ENCODE measurements around the gene TMEM140. TPM values are rescaled to one million over a fixed set of nuclear protein-coding genes. Genes with fewer than 3 reads are reported as not detected.

The TMEM140 gene
- total and polyA plus RNA-seq, 7 experiments from 2014 or later = 16.8 to 44.7 (median 20.4) TPM

GRCh38 chr7:135180122-135180521 is 32.2 kb downstream of the TMEM140 start:
- Mint-ChIP-seq H3K4me3 (no peak overlapping the region), H3K27me3 (no peaks in the 10 kb centered on the region), H3K9me3 (peaks cover 11 to 59% (median 27%) of the 10 kb centered on the region in 11 donors), H3K36me3 (peaks cover 23 to 60% (median 51%) of the 10 kb centered on the region in 5 donors), H3K27ac (peak overlapping the region in 1 of 9 donors; percentile 59), H3K4me1 (no peaks in the 10 kb centered on the region)
- intact Hi-C loops (cut with micrococcal nuclease) = no loop called here
- ATAC-seq (no peak), DNase-seq (no peak)
- Histone ChIP-seq H3K4me3 (ENCODE audit: low read length) (no peak overlapping the region), H3K27ac (ENCODE audit: low read depth, low read length) (no peak overlapping the region), H3K36me3 (ENCODE audit: control insufficient read depth in 2 of 3, insufficient read depth in 3 of 3, low read length in 3 of 3) (peaks cover 0 to 24% (median 4%) of the 10 kb centered on the region in 3 experiments), H3K4me1 (ENCODE audit: control insufficient read depth in 2 of 2, insufficient read depth in 2 of 2, low read length in 2 of 2) (no peaks in the 10 kb centered on the region), H3K9me3 (ENCODE audit: control insufficient read depth in 2 of 3, low read length in 3 of 3) (peaks cover 0 to 30% (median 4%) of the 10 kb centered on the region in 3 experiments), H3K27me3 (ENCODE audit: control insufficient read depth in 2 of 2, insufficient read depth in 2 of 2, low read length in 2 of 2) (no peaks in the 10 kb centered on the region)
- ChIA-PET POLR2A (interaction anchor here (0.8 to 1.3 kb wide), 2 partner anchors 11 to 31 kb away, joined by 3 read pairs; partner anchors contain the start of gene WDR91), CTCF (interaction anchor here (1.2 kb wide), 1 partner anchor 11 kb away, joined by 4 read pairs; no protein-coding TSS in a partner anchor)

- Mint-ChIP-seq H3K4me3 (no peak overlapping the region), H3K27me3 (no peaks in the 10 kb centered on the region), H3K9me3 (peaks cover 11 to 59% (median 27%) of the 10 kb centered on the region in 11 donors), H3K27ac (no peak overlapping the region), H3K36me3 (peaks cover 26 to 62% (median 60%) of the 10 kb centered on the region in 5 donors), H3K4me1 (no peaks in the 10 kb centered on the region)
- ATAC-seq (no peak), DNase-seq (no peak)
- Histone ChIP-seq H3K4me3 (ENCODE audit: low read length) (no peak overlapping the region), H3K36me3 (ENCODE audit: control insufficient read depth in 2 of 3, insufficient read depth in 3 of 3, low read length in 3 of 3) (peaks cover 0 to 37% (median 6%) of the 10 kb centered on the region in 3 experiments), H3K27me3 (ENCODE audit: control insufficient read depth in 2 of 2, insufficient read depth in 2 of 2, low read length in 2 of 2) (no peaks in the 10 kb centered on the region), H3K27ac (ENCODE audit: low read depth, low read length) (no peak overlapping the region), H3K4me1 (ENCODE audit: control insufficient read depth in 2 of 2, insufficient read depth in 2 of 2, low read length in 2 of 2) (no peaks in the 10 kb centered on the region), H3K9me3 (ENCODE audit: control insufficient read depth in 2 of 3, low read length in 3 of 3) (peaks cover 0 to 30% (median 4%) of the 10 kb centered on the region in 3 experiments)
- ChIA-PET POLR2A (interaction anchor here (1.0 kb wide), 1 partner anchor 33 kb away, joined by 3 read pairs; no protein-coding TSS in a partner anchor), CTCF (no interaction called here)
- intact Hi-C loops (cut with micrococcal nuclease) = no loop called here
These were observed 33.5 kb downstream of the TMEM140 start for GRCh38 chr7:135181261-135181928.

GRCh38 chr7:135181929-135182678 is 34.2 kb downstream of the TMEM140 start:
- Histone ChIP-seq H3K9me3 (ENCODE audit: control insufficient read depth in 2 of 3, low read length in 3 of 3) (peaks cover 0 to 30% (median 4%) of the 10 kb centered on the region in 3 experiments), H3K27me3 (ENCODE audit: control insufficient read depth in 2 of 2, insufficient read depth in 2 of 2, low read length in 2 of 2) (no peaks in the 10 kb centered on the region), H3K27ac (ENCODE audit: low read depth, low read length) (no peak overlapping the region), H3K4me3 (ENCODE audit: low read length) (no peak overlapping the region), H3K4me1 (ENCODE audit: control insufficient read depth in 2 of 2, insufficient read depth in 2 of 2, low read length in 2 of 2) (no peaks in the 10 kb centered on the region), H3K36me3 (ENCODE audit: control insufficient read depth in 2 of 3, insufficient read depth in 3 of 3, low read length in 3 of 3) (peaks cover 0 to 44% (median 12%) of the 10 kb centered on the region in 3 experiments)
- Mint-ChIP-seq H3K27ac (no peak overlapping the region), H3K4me3 (no peak overlapping the region), H3K36me3 (peaks cover 24 to 67% (median 59%) of the 10 kb centered on the region in 5 donors), H3K4me1 (no peaks in the 10 kb centered on the region), H3K9me3 (peaks cover 11 to 59% (median 27%) of the 10 kb centered on the region in 11 donors), H3K27me3 (no peaks in the 10 kb centered on the region)
- DNase-seq = peak in 1 of 9 donors; percentile 15
- ChIA-PET CTCF (no interaction called here), POLR2A (interaction anchor here (1.3 kb wide), 1 partner anchor 16 kb away, joined by 3 read pairs; no protein-coding TSS in a partner anchor)
- intact Hi-C loops (cut with micrococcal nuclease) = no loop called here
- no peak for ATAC-seq

DNA sequence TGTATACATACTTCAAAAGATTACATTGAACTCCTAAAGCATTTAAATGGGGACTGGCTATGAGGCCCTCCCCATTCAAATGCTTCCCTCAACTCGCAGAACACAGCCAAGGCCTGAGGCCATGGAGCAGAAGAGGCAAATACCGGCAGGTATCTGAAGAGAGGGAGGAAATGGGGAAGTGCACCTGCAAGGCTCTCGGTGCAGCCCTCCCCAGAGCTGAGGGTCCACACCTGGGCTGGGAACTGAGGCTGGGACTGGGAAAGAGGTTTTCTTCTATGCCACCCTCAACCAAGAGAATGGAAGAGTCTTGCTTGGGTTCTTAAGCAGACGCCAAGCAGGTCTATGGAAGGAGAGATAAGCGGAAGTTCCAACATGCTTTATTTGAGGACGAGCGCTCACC is 35.6 kb downstream of the TMEM140 start:
- no peak overlapping the region for H3K4me3 Mint-ChIP-seq
- H3K4me1 Mint-ChIP-seq = no peaks in the 10 kb centered on the region
- peaks cover 0 to 30% (median 4%) of the 10 kb centered on the region in 3 experiments for H3K9me3 ChIP-seq (ENCODE audit: control insufficient read depth in 2 of 3, low read length in 3 of 3)
- no peak overlapping the region for H3K27ac ChIP-seq (ENCODE audit: low read depth, low read length)
- DNase-seq = no peak
- H3K27me3 ChIP-seq (ENCODE audit: control insufficient read depth in 2 of 2, insufficient read depth in 2 of 2, low read length in 2 of 2) = no peaks in the 10 kb centered on the region
- intact Hi-C loops (cut with micrococcal nuclease) = no loop called here
- H3K36me3 Mint-ChIP-seq = peaks cover 30 to 80% (median 63%) of the 10 kb centered on the region in 5 donors
- peak overlapping the region in 2 of 9 donors; percentile 60 to 63 for H3K27ac Mint-ChIP-seq
- no peak for ATAC-seq
- ChIA-PET CTCF (interaction anchor here (0.6 kb wide), 1 partner anchor 549 kb away, joined by 4 read pairs; no protein-coding TSS in a partner anchor), POLR2A (no interaction called here)
- peaks cover 11 to 59% (median 27%) of the 10 kb centered on the region in 11 donors for H3K9me3 Mint-ChIP-seq
- H3K27me3 Mint-ChIP-seq = no peaks in the 10 kb centered on the region
- no peaks in the 10 kb centered on the region for H3K4me1 ChIP-seq (ENCODE audit: control insufficient read depth in 2 of 2, insufficient read depth in 2 of 2, low read length in 2 of 2)
- peaks cover 0 to 57% (median 12%) of the 10 kb centered on the region in 3 experiments for H3K36me3 ChIP-seq (ENCODE audit: control insufficient read depth in 2 of 3, insufficient read depth in 3 of 3, low read length in 3 of 3)
- H3K4me3 ChIP-seq (ENCODE audit: low read length) = no peak overlapping the region

DNA sequence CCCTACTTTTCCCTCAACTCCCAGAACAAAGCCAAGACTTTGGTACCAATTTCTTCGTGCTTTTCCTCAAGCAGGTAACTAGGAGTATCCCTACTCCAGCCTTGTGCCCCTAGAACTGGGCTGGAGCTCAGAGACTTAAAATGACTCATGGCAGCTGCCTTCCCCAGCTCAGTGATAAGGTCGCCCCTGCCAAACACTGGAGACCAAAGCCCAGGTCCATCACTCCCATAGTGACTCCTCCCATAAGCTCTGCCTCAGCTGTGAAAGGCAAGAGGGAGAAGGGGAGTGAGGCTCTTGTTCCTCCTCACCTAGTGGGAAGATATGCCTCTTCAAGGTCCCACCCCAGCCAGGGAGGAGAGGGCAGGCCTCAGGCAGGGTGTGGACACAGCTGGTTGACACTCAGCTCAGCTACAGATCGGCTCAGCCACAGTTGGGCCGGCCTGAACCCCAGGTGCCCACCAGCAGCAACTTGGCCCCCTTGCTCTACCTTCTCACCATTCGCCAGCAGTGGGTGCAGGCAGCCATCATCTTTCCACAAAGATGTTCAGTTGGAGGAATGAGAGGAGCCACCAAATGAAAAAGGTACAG is 36.5 kb downstream of the TMEM140 start:
- ATAC-seq = no peak
- ChIA-PET POLR2A (no interaction called here), CTCF (interaction anchor here (0.6 kb wide), 1 partner anchor 468 kb away, joined by 3 read pairs; no protein-coding TSS in a partner anchor)
- Mint-ChIP-seq H3K4me3 (no peak overlapping the region), H3K36me3 (peaks cover 25 to 81% (median 68%) of the 10 kb centered on the region in 5 donors), H3K27ac (no peak overlapping the region), H3K4me1 (no peaks in the 10 kb centered on the region), H3K9me3 (peaks cover 11 to 51% (median 24%) of the 10 kb centered on the region in 11 donors), H3K27me3 (no peaks in the 10 kb centered on the region)
- intact Hi-C loops (cut with micrococcal nuclease) = no loop called here
- DNase-seq = peak in 1 of 9 donors; percentile 14
- Histone ChIP-seq H3K27ac (ENCODE audit: low read depth, low read length) (no peak overlapping the region), H3K36me3 (ENCODE audit: control insufficient read depth in 2 of 3, insufficient read depth in 3 of 3, low read length in 3 of 3) (peaks cover 0 to 66% (median 12%) of the 10 kb centered on the region in 3 experiments), H3K4me3 (ENCODE audit: low read length) (no peak overlapping the region), H3K4me1 (ENCODE audit: control insufficient read depth in 2 of 2, insufficient read depth in 2 of 2, low read length in 2 of 2) (no peaks in the 10 kb centered on the region), H3K9me3 (ENCODE audit: control insufficient read depth in 2 of 3, low read length in 3 of 3) (peaks cover 0 to 30% (median 4%) of the 10 kb centered on the region in 3 experiments), H3K27me3 (ENCODE audit: control insufficient read depth in 2 of 2, insufficient read depth in 2 of 2, low read length in 2 of 2) (no peaks in the 10 kb centered on the region)

DNA sequence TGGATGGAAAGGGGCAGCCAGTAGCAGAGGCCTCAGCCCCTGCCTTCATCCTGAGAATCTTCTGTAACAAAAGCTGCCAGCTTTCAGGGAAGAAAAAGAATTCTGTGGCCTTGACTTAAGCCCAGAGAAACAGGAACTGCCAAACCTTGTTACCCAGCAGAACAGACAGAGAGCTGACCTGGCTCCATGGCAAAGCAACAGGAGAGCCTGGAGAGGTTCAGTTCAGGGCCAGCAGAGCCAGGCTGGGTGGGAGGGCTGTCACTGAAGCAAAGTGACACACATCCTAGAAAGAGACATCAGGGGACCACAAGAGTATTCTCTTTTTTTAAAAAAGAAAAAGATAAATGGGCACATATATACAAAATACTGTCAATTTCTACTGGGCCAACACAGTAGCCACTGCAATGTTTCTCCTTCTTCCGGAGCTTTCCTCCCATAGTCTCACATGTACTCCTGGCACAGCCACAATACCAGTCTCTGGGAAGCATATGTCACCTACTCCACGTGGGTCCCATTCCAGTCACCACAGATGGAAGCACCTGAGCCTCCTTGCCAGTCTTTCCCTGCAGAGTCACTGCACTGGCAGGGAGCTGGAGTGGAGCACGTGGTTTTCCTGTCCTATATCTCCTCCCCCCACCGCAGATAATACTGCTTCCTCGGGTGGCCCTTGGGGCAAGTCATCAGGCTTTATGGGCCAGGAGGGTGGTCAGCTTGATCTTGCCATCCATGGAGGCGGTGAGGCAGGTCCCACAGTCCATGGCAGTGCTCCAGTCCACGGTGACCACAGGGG is 37.8 kb downstream of the TMEM140 start:
- ATAC-seq (no peak), DNase-seq (peak in 1 of 9 donors; percentile 18)
- intact Hi-C loops (cut with micrococcal nuclease) = no loop called here
- Histone ChIP-seq H3K4me3 (ENCODE audit: low read length) (no peak overlapping the region), H3K27ac (ENCODE audit: low read depth, low read length) (no peak overlapping the region), H3K9me3 (ENCODE audit: control insufficient read depth in 2 of 3, low read length in 3 of 3) (peaks cover 0 to 18% (median 4%) of the 10 kb centered on the region in 3 experiments), H3K36me3 (ENCODE audit: control insufficient read depth in 2 of 3, insufficient read depth in 3 of 3, low read length in 3 of 3) (peaks cover 0 to 77% (median 12%) of the 10 kb centered on the region in 3 experiments), H3K4me1 (ENCODE audit: control insufficient read depth in 2 of 2, insufficient read depth in 2 of 2, low read length in 2 of 2) (no peaks in the 10 kb centered on the region), H3K27me3 (ENCODE audit: control insufficient read depth in 2 of 2, insufficient read depth in 2 of 2, low read length in 2 of 2) (no peaks in the 10 kb centered on the region)
- ChIA-PET CTCF (no interaction called here), POLR2A (no interaction called here)
- H3K4me1 Mint-ChIP-seq = no peaks in the 10 kb centered on the region
- H3K36me3 Mint-ChIP-seq = peaks cover 25 to 89% (median 72%) of the 10 kb centered on the region in 5 donors
- no peak overlapping the region for H3K4me3 Mint-ChIP-seq
- H3K27ac Mint-ChIP-seq = no peak overlapping the region
- peaks cover 5 to 38% (median 20%) of the 10 kb centered on the region in 11 donors for H3K9me3 Mint-ChIP-seq
- no peaks in the 10 kb centered on the region for H3K27me3 Mint-ChIP-seq

Data from naive thymus-derived CD4-positive, alpha-beta T cell (primary cell).